GM18870 (cell line): ENCODE measurements around the gene KCNJ18.
"Not testable (repeated sequence)": the region's sequence is repeated elsewhere in the genome, so short reads cannot be mapped to it uniquely, and the experiment has no call there.

ENCODE experiments used
- ATAC-seq: cut with Tn5 transposase; IDR thresholded peaks from one replicate; pipeline ENCODE4 v1.9.1; 2021; ENCODE audit warnings: moderate library complexity; ENCODE audit not compliant: unreplicated experiment

Gene KCNJ18

DNA sequence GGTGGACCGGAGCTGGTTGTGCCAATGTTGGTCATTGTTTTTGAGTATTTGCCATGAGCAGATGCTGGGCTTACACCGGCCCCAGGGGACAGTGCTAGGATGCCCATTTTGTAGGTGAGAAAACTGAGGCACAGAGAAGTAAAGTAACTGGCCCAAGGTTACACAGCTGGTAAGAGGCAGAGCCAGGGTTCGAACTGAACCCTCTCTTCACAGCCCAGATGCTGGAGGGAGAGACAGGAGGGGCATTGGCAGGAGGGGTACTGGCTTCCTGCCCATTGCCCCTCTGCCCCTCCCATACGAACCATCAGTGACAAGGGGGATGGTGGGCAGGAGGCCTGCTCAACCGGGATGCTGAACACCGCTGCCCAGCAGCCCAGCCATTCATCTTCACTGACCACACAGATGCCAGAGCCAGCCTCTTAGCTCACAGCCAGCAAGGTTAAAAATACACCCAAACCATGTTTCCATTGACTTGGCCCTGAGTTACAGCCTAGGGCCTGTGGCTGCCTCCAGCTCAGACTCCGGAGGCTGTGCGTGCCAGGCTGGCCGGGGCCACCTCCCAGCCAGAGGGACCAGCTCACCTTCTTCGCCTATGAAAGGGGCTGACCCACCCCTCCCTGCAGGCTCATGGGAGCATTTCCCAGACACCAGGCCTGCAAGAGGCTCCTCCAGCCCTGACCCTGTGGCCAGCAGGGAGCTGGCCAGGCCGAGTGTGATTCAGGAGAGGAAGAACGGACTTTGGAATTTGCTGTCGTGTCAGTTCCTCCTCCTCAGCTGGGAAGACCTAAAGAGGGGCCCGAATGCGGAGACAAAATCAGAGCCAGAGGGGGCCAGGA lies 57.6 kb downstream of the KCNJ18 start:
- not testable (repeated sequence) for ATAC-seq

DNA sequence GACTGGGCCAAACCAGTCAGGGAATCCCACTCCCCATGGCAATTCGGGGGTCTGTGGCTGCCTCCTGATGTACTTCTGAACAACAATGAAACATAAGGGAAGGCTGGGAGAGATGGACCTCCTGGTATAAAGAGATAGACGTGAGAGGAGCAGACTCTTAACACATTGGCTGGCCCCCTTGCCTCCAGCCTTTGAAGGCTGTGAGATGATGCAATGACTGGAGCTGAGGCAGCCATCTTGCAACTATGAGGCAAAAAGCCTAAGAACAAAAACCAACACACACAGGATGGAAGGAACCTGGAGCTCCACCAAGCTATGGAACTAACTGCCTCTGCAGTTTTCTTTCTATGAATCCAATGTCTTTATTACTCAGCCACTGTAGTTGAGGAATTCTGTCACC lies 58.8 kb downstream of the KCNJ18 start:
- not testable (repeated sequence) for ATAC-seq
